Erythroblast (primary cell): ENCODE measurements around the gene PLEKHH1.
"Not testable (repeated sequence)": the region's sequence is repeated elsewhere in the genome, so short reads cannot be mapped to it uniquely, and the experiment has no call there.

Experiments
- DNase-seq, 2 experiments: peaks; one replicate each; lab custom pipeline; 2025; lab: John Stamatoyannopoulos, UW
- GATA1 ChIP-seq: IDR thresholded peaks from 2 replicates; pipeline ENCODE4 v1.6.1; 2011; ENCODE audit warnings: low read depth, mild to moderate bottlenecking, control low read depth, low read length, moderate library complexity
- POLR2A ChIP-seq: IDR thresholded peaks from 2 replicates; pipeline ENCODE4 v1.6.1; 2011; ENCODE audit warnings: mild to moderate bottlenecking, low read length

Gene PLEKHH1

DNA sequence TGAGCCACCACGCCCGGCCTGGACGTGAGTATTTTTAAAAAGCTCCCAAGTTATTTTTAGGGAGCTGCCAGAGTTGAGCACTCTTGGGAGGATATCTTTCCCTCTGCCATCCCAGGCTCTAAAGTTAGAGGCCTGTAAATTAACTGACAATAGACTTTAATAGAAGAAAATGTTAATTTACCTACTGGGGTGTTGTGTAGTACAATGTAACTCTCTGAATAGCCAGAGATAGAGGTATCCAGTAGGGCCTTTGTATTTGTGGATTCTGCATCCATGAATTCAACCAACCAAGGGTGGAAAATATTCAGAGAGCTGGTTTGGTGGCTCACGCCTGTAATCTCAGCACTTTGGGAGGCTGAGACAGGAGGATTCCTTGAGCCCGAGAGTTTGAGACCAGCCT, 74.6 kb downstream of the PLEKHH1 start:
- TF ChIP-seq POLR2A (no peak), GATA1 (no peak)
- no peak for DNase-seq

DNA sequence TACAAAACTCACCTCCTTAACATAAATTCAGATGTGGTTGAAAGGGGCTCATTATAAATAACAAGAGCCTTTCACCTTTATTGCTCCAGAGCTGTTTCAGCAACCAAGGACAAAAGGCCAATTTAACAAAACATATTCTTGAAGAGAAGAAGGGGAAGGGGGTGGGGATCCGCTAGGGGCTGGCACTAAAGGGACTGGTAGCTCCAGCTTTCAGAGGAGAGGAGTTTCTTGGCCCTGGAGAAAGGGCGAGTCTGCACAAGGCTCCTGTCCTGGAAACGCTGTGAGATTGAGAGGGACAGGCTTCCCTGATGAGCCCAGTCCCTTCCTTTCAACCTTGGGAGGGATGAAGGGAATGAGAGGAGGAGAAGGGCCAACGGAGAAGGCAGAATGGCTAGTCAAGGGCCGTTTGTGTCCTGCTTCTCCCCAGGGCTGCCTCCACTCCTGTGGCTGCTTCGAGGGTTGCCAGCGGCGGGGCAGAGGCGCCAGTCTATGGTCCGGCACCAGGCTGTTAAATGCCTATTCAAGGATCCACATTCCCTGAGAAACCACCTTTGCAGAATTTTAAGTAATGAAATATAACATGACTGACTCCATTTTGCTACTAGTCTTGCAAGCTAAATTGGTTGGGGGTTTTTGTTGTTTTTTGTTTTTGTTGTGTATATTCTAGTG, 76.7 kb downstream of the PLEKHH1 start:
- DNase-seq: no peak
- no peak for TF ChIP-seq GATA1
- no peak for TF ChIP-seq POLR2A

DNA sequence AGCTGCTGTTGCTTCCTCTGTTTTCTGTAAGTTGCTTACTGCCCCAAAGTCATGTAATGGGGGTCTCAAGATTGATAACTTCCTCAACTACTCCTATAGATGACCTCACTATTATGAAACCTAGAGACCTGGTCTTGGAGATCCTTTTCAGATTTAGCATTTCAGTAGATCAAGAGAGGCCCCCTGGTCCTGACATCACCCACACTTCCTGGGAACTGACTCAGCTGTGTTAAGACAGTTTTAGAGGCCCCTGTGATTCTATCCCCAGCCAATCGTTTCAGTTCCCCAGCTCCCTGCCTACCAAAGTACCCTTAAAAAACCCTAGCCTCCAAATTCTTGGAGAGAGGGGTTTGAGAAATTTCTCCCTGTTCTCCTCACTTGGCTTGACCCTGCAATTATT, 77.4 kb downstream of the PLEKHH1 start:
- TF ChIP-seq POLR2A (no peak), GATA1 (no peak)

DNA sequence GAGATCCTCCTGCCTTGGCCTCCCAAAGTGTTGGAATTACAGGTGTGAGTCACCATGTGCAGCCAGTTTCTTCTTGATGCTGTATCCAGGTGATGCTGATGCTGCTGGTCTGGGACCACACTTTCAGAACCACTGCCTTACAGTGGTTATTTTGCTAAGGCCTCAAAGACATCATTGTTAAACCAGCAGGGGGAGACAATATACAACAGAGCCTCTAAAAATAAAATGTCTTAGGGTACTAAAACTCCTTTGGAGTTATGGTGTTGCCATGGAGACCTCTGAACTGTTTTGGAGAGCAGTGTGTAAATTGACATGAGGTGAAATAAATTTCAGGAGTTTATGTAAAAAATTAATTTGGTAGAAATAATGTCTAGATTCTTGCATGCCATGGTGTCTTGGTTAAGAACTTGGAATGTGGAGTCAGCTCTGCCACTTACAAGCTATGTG, 85.5 kb downstream of the PLEKHH1 start:
- peak; percentile 87 to 88 for DNase-seq
- no peak for TF ChIP-seq GATA1
- TF ChIP-seq POLR2A: no peak

More for the DNA sequence above, 77.4 kb downstream of the PLEKHH1 start:
- no peak for DNase-seq

DNA sequence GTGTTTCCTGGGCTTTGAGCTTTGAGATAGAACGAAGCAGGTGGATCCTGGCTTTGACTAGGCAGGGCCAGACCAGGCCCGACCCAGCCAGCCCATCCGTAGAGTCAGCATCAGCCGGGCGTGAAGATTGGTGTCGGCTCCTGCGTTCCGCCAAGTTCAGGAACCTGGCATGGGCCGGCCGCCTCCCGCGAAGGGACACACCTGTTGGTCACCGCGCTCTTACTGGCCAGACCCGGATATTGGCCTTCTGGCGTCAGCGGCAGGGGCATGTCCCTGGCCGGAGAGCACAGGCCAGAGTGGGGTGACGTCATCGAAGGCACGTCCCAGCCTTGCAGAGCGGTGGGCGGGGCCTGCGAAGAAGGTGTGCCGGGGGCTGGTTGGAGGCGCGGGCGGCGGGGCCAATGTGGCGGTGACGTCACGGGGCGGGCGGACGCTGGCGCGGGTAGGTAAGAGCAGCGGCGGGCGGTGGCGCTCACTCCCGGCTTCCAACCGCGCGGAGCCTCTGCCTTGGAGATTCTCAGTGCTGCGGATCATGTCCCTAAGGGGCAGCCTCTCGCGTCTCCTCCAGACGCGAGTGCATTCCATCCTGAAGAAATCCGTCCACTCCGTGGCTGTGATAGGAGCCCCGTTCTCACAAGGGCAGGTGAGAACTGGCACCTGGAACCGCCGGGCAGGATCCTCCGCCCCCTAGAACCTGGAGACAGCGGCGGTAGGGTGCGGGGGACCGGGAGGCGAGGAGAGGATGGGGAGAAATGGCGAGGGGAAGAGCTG, 86.5 kb downstream of the PLEKHH1 start, which contains the start of gene ARG2:
TSS of gene ARG2 (plus strand) at position 475 of the 771 bp plus-strand sequence. CDS start at position 533, 58 bp downstream.
- TF ChIP-seq POLR2A (peak; percentile 87), GATA1 (no peak)
- peak; percentile 99 to 100 for DNase-seq

DNA sequence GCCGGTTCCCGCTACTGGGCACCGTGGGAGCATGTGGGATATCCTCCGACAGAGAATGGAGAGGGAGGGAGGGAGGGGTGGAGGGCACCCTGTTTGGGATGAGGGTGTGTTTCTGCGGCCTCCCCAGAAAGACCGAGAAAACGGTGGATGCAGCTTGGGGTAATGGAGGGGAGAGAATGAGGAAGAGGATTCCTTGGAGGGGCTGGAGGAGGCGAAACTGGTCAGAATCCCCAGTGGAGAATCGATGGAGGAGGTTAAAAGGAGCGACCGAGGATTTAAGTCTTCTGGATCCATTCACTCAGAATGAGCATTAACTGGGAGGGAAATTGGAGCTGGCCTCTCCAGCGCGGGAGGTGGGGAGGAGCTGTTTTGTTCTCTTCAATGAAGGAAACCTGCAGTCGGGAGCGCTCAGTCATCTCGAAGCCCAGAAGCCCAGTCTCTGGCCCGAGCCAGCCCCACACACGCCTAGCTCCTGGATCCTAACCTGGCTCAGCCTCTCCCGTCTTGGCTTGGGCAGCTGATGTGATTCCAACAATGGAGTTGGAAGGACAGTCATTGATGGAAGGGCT, 87.2 kb downstream of the PLEKHH1 start:
- peak; percentile 31 to 71 for DNase-seq
- TF ChIP-seq POLR2A (no peak), GATA1 (no peak)

DNA sequence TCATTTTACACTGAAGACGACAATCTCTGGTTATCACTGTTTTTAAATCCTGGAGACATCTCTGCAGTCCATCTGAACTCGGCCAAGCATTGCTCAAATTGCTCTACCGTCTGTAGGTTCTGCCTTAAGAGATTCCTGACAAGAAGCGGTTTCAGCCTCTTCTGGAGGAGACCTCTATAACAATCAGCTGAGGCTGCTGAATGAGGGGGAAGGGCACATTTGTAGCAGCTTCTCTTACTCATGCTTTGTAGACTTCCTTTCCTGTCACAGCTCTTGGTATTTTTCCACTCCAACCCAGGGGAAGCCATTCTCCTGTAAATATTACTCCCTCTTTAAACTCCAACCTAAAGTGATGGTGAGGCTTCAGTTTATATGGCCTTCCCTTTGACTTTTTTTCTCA, 89.6 kb downstream of the PLEKHH1 start:
- DNase-seq: peak; percentile 36 to 49
- TF ChIP-seq GATA1: no peak
- TF ChIP-seq POLR2A: no peak

DNA sequence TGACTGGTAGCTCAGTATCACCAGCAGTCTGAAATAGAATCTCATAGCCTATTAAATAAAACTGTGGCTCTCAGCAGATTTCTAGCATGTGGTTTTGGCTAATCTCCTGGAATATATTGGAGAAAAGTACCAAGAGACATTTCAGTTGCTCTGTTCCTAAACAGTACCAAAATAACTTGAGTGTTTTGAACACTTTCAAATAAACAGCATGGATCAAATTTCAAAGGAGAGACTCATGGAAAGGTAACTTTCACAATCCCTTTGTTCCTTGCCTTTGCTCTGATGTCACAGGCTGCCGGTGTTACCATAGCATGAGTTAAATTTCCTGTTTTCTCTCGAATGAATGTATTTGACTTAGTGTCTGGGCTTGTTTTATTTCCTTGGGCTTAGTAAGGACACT, 90.0 kb downstream of the PLEKHH1 start:
- TF ChIP-seq POLR2A (no peak), GATA1 (no peak)
- no peak for DNase-seq

DNA sequence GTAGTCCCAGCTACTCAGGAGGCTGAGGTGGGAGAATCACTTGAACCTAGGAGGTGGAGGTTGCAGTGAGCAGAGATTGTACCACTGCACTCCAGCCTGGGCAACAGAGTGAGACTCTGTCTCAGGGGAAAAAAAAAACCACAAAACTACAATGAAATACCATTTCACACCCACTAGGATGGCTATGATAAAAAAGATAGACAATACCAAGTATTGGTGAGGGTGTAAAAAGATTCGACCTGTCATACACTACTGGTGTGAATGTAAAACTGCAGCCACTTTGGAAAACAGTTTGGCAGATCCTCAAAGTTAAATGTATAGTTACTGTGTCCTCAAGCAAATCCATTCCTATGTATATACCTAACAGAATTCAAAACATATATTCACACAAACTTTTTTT, 93.0 kb downstream of the PLEKHH1 start:
- DNase-seq: not testable (repeated sequence)

DNA sequence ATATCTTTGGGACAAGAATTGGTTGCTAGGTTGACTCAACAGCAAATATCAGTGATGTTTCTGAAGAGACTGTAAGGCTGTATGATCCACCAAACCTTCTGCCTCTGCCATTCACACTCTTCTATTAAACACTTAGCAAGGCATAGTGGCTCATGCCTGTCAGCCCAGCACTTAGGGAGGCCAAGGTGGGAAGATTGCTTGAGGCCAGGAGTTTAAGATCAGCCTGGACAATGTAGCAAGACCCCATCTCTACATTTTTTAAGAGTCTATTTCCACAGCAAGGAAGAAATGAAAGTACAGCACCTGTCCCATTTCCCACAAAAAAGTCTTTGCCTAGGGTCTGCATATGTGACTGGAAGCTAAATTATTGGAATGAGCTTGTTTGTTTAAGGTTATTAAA, 94.4 kb downstream of the PLEKHH1 start:
- no peak for DNase-seq
- TF ChIP-seq GATA1: no peak
- TF ChIP-seq POLR2A: no peak

DNA sequence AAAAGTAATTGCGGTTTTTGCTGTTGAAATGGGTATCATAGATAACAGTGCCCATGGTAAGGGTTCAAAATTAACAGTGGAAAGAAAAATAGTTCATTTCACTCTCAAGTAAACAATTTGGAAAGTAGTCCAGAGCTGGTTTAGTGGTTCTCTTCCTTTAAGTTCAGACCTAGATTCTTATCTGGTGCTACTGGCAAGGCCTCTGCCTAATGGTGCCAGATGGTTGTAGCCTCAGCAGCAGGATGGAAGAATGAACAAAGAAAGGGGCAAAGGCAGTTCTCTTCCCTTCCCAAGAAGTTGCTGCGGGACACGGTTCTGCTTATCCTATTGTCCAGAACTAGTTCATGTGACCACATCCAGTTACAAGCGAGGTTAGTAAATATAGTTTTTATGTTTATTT, 97.1 kb downstream of the PLEKHH1 start:
- DNase-seq: peak; percentile 19 to 43
- no peak for TF ChIP-seq POLR2A
- TF ChIP-seq GATA1: no peak

DNA sequence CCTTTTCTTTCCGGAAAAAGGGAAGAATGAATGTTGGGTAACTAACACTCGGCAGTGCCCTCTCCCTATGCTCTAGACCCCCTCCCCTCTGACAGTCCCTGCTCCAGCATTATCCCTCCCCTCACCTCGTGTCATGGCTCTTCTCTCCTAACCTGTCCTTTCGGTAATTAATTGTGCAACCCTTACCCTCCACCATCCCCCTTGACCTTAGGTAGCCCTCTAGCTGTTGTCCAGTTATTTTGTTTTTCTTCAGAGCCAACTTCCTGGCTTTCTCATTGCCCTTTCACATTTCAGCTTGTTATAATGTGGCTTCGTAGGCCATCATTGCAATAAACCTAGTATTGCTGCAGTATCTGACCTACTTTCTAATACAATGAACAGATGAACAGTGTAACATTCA, 97.8 kb downstream of the PLEKHH1 start:
- DNase-seq: no peak
- TF ChIP-seq POLR2A: no peak
- no peak for TF ChIP-seq GATA1

DNA sequence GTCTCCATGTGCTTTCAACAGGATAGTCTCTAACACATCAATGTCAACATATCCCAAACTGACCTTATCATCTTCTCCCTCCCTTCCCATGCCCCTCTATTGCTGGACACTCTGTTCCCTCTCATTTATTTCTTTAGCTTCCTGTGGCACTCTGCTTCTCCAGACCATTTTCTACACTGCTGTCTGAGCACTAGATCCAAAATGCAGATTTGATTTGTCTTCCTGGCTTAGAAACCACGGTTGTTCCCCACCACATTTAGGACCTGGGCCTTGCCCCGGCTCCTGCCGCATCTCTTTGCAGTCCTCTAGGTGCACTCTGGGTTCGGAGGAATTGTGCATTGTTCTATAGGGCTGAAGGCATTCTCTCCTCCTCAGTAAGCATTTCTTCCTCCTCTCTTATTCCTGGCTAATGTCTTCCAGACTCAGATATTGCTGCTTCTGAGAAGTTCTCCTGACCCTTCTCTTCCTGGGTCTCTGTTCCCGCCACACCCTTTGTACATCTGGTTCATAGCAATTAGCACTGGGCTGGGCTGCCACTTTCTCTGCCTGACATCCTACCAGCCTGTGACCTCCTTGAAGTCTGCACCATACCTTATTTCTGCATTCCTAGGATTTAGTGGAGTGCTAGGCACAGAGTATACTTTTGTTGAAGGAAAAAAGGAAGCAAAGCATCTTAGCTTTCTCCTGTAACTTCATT, 100.5 kb downstream of the PLEKHH1 start:
- TF ChIP-seq GATA1: no peak
- TF ChIP-seq POLR2A: no peak

More for the DNA sequence above, 100.5 kb downstream of the PLEKHH1 start:
- no peak for DNase-seq
